Left renal pelvis (tissue), 4 donors: Measurements from ENCODE around the gene TUT7. TPM values are rescaled to one million over a fixed set of nuclear protein-coding genes. Genes with fewer than 3 reads are reported as not detected.
"Not testable (repeated sequence)": the region's sequence is repeated elsewhere in the genome, so short reads cannot be mapped to it uniquely, and the experiment has no call there.

Experiments
- DNase-seq, 4 donors: peaks; one replicate each; pipeline ENCODE4 v3.0.0-alpha.2; 2013; ENCODE audit warnings: low read depth in 4 of 4, low spot score in 3 of 4
- polyA plus RNA-seq, 4 donors: library from polyadenylated mRNA; unstranded; fragments of 120-200 nt; gene quantifications; one replicate each; pipeline ENCODE4 v1.2.1, GENCODE V29; 2013; ENCODE audit not compliant: insufficient read length in 4 of 4

Gene TUT7
- polyA plus RNA-seq: 10 to 100 TPM; 21.1 to 27.0 (median 26.5) TPM

- DNase-seq: peak; percentile 87 to 94 (median 90)
These were observed at the start of gene TUT7 for GRCh38 chr9:86354011-86354817. Gene TUT7, minus strand, starts transcription at chr9:86354410. Its CDS starts 1,211 bp downstream, at chr9:86353199.

GRCh38 chr9:86402591-86402990 lies 48.4 kb upstream of the TUT7 start:
- no peak for DNase-seq

GRCh38 chr9:86396412-86396811 lies 42.2 kb upstream of the TUT7 start:
- no peak for DNase-seq

GRCh38 chr9:86390184-86390583 lies 36.0 kb upstream of the TUT7 start:
- not testable (repeated sequence) for DNase-seq

GRCh38 chr9:86389628-86390027 lies 35.4 kb upstream of the TUT7 start:
- no peak for DNase-seq

- DNase-seq: no peak
These were observed 33.2 kb upstream of the TUT7 start for GRCh38 chr9:86387376-86387775.

GRCh38 chr9:86383000-86383399 lies 28.8 kb upstream of the TUT7 start:
- DNase-seq: not testable (repeated sequence)

GRCh38 chr9:86376016-86376415 lies 21.8 kb upstream of the TUT7 start:
- DNase-seq: no peak

GRCh38 chr9:86369810-86370209 lies 15.6 kb upstream of the TUT7 start:
- no peak for DNase-seq

- DNase-seq: no peak
These were observed 14.8 kb upstream of the TUT7 start for GRCh38 chr9:86368871-86369521.

- DNase-seq: no peak
These were observed 7.0 kb upstream of the TUT7 start for GRCh38 chr9:86361176-86361575.

- DNase-seq: no peak
These were observed 5.1 kb upstream of the TUT7 start for GRCh38 chr9:86359151-86359879.

GRCh38 chr9:86356871-86357866 lies 3.0 kb upstream of the TUT7 start:
- DNase-seq: no peak

- DNase-seq: no peak
These were observed 1.6 kb upstream of the TUT7 start for GRCh38 chr9:86355814-86356213.

GRCh38 chr9:86354818-86355309 lies 654 bp upstream of the TUT7 start:
- peak; percentile 8 to 29 (median 19) for DNase-seq

GRCh38 chr9:86353655-86354010 lies 577 bp downstream of the TUT7 start:
- peak in 2 of 4 donors; percentile 10 to 25 for DNase-seq

- DNase-seq: no peak
These were observed 1.7 kb downstream of the TUT7 start for GRCh38 chr9:86352440-86353077.

- no peak for DNase-seq
These were observed 2.3 kb downstream of the TUT7 start for GRCh38 chr9:86351880-86352279.

- DNase-seq: no peak
These were observed 4.0 kb downstream of the TUT7 start for GRCh38 chr9:86350006-86350760.
